Osteoblast (primary cell): ENCODE data around the gene RNF6. TPM values are rescaled to one million over a fixed set of nuclear protein-coding genes. Genes with fewer than 3 reads are reported as not detected.
A peak's percentile ranks its signal among the peaks of the same experiment; 100 is the strongest.

Source experiments
- DNase-seq: peaks from one replicate; pipeline ENCODE4 v3.0.0; 2011; ENCODE audit warnings: low spot score, mixed read lengths; ENCODE audit not compliant: insufficient read length; ENCODE audit errors: missing footprints
- H2AFZ ChIP-seq: 2 replicates; pipeline ENCODE4 v1.6.0; 2011; ENCODE audit warnings: mild to moderate bottlenecking, low read length
- H3K27ac ChIP-seq: 2 replicates; pipeline ENCODE4 v1.5.1; 2011; ENCODE audit warnings: mild to moderate bottlenecking, low read depth, low read length, moderate library complexity
- H3K27me3 ChIP-seq: 2 replicates; pipeline ENCODE4 v1.6.0; 2012; ENCODE audit warnings: mild to moderate bottlenecking, control low read depth, inconsistent platforms, low read length, moderate library complexity; ENCODE audit not compliant: insufficient read depth
- H3K36me3 ChIP-seq: 2 replicates; pipeline ENCODE4 v1.5.1; 2011; ENCODE audit warnings: mild to moderate bottlenecking, low read length, control low read depth, moderate library complexity; ENCODE audit not compliant: insufficient read depth
- H3K4me1 ChIP-seq: 2 replicates; pipeline ENCODE4 v1.5.1; 2011; ENCODE audit warnings: mild to moderate bottlenecking, low read length, control low read depth, moderate library complexity; ENCODE audit not compliant: insufficient read depth
- H3K4me2 ChIP-seq: 2 replicates; pipeline ENCODE4 v1.6.0; 2011; ENCODE audit warnings: mild to moderate bottlenecking, low read length; ENCODE audit not compliant: insufficient read depth
- H3K4me3 ChIP-seq: fragments of 200-600 bp; sonication (generic); 3 replicates; pipeline ENCODE4 v1.5.1; 2012; ENCODE audit warnings: mild to moderate bottlenecking, low read length, inconsistent platforms; ENCODE audit not compliant: insufficient read depth
- H3K79me2 ChIP-seq: 2 replicates; pipeline ENCODE4 v1.6.0; 2012; ENCODE audit warnings: mild to moderate bottlenecking, low read length, control low read depth, inconsistent platforms; ENCODE audit not compliant: insufficient read depth
- H3K9me3 ChIP-seq: 2 replicates; pipeline ENCODE4 v1.5.1; 2011; ENCODE audit warnings: low read depth, low read length, control low read depth
- H4K20me1 ChIP-seq: 2 replicates; pipeline ENCODE4 v1.6.0; 2012; ENCODE audit warnings: mild to moderate bottlenecking, low read length, control low read depth; ENCODE audit not compliant: insufficient read depth
- total RNA-seq: library from RNA; depleted of rRNA; stranded (reverse); fragments of >200 nt; gene quantifications from 2 replicates; pipeline ENCODE4 v1.2.3, GENCODE V29; 2012
- TF ChIP-seq, protein P1 (sequence below): IDR thresholded peaks from 2 replicates; pipeline ENCODE4 v1.5.1; 2011; ENCODE audit warnings: mild to moderate bottlenecking, low read depth, low read length, moderate library complexity; ENCODE audit errors: extremely low read depth

Gene RNF6
- total RNA-seq, result 38.9 and 52.5 TPM in 2 replicates

DNA sequence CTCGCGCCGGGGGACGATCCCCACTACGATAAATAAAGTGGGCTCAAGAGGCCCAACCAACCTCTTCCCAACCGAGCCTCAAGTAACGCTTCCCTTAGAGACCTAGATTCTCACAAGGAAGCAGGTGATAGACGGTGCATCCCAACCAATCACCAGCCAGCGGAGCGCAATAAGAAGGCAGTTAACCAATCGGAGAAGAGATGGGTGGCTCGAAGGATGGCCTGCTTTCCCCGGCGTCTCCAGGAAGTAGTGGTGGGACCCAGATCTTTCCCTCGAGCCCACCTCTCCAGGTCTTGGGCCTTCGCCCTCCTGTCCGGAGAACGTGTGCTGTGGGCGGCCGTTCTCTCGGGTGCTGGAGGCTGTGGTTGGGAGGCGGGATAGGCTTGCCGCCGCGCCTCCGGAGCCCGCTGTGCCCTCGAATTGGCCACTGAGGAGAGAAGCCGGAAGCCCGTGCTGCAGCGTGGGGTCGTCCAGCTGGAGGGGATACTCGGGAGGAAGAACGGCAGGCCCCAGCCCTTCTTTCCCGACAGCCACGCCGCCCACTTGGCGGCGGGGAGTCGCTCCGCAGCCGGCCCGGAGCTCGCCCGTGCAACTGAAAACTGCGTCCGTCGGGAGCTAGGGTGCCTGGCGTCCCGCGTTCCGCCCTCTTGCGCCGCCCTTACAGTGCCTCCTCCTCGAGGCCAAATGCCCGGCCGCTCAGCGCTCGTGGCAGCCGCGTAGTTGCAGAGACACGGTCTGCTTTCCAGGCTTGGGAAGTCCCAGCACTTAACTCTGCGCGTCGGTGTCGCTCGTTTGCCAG is at the start of gene RNF6:
RNF6 (minus strand) TSS at position 594 of the 799 bp plus-strand sequence. CDS start 2,665 bp downstream, outside the sequence.
- Histone ChIP-seq H2AFZ (peak within 1 kb of the TSS; percentile 96), H3K4me3 (peak within 1 kb of the TSS; percentile 88), H3K27me3 (peaks cover 2% of the 10 kb centered on the region), H3K4me2 (peak within 1 kb of the TSS; percentile 85), H3K4me1 (peaks cover 23% of the 10 kb centered on the region), H3K27ac (peak within 1 kb of the TSS; percentile 89), H3K9me3 (no peaks in the 10 kb centered on the region), H3K79me2 (peaks cover 25% of the 10 kb centered on the region), H4K20me1 (peaks cover 7% of the 10 kb centered on the region), H3K36me3 (peaks cover 26% of the 10 kb centered on the region)
- DNase-seq, result peak; percentile 98
- TF ChIP-seq, protein P1, sequence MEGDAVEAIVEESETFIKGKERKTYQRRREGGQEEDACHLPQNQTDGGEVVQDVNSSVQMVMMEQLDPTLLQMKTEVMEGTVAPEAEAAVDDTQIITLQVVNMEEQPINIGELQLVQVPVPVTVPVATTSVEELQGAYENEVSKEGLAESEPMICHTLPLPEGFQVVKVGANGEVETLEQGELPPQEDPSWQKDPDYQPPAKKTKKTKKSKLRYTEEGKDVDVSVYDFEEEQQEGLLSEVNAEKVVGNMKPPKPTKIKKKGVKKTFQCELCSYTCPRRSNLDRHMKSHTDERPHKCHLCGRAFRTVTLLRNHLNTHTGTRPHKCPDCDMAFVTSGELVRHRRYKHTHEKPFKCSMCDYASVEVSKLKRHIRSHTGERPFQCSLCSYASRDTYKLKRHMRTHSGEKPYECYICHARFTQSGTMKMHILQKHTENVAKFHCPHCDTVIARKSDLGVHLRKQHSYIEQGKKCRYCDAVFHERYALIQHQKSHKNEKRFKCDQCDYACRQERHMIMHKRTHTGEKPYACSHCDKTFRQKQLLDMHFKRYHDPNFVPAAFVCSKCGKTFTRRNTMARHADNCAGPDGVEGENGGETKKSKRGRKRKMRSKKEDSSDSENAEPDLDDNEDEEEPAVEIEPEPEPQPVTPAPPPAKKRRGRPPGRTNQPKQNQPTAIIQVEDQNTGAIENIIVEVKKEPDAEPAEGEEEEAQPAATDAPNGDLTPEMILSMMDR, result no peak

DNA sequence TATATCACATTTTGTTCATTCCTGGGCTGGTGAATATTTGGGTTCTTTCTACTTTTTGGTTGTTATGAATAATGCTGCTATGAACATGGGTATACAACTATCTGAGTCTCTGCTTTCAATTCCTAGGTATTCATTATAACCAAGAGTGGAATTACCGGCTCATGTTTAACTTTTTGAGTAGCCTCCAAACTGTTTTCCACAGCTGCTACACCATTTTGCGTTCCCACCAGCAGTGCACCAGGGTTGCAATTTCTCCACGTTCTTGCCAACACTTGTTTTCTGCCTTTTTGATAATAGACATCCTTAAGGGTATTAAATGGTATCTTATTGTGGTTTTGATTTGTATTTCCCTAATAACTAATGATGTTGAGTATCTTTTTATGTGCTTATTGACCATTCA is 48.6 kb upstream of the RNF6 start:
- TF ChIP-seq, protein P1, result no peak
- Histone ChIP-seq H3K27me3 (no peaks in the 10 kb centered on the region), H3K79me2 (peaks cover 72% of the 10 kb centered on the region), H3K4me2 (no peak overlapping the region), H3K9me3 (no peaks in the 10 kb centered on the region), H4K20me1 (peaks cover 30% of the 10 kb centered on the region), H2AFZ (no peak overlapping the region), H3K36me3 (no peaks in the 10 kb centered on the region), H3K27ac (no peak overlapping the region), H3K4me3 (no peak overlapping the region), H3K4me1 (no peaks in the 10 kb centered on the region)
- no peak for DNase-seq

DNA sequence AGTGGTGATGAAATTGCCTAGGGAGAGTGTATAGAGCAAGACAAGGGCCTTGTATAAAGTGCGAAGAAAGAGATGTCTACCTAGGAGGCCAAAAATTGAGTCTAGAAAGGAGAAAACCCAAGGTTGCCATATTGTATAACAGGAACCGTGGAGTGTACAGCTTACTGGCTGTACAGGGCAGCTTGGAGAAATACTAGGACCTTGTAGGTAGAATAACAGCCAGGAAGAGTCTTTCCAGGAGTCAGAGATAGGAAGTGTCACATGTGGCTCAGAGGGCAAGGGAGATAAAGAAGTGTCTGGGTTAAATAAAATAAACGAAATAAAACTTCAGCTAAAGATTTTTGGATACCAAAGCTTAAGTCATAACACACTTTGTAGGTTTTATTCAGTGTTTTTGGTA is 44.2 kb upstream of the RNF6 start:
- H3K27ac ChIP-seq, result no peak overlapping the region
- DNase-seq, result no peak
- no peak overlapping the region for H3K4me2 ChIP-seq
- TF ChIP-seq, protein P1, result no peak
- H4K20me1 ChIP-seq, result peaks cover 47% of the 10 kb centered on the region
- H3K4me1 ChIP-seq, result no peaks in the 10 kb centered on the region
- H3K9me3 ChIP-seq, result no peaks in the 10 kb centered on the region
- no peak overlapping the region for H2AFZ ChIP-seq
- H3K36me3 ChIP-seq, result no peaks in the 10 kb centered on the region
- peaks cover 88% of the 10 kb centered on the region for H3K79me2 ChIP-seq
- H3K4me3 ChIP-seq, result no peak overlapping the region
- H3K27me3 ChIP-seq, result no peaks in the 10 kb centered on the region

DNA sequence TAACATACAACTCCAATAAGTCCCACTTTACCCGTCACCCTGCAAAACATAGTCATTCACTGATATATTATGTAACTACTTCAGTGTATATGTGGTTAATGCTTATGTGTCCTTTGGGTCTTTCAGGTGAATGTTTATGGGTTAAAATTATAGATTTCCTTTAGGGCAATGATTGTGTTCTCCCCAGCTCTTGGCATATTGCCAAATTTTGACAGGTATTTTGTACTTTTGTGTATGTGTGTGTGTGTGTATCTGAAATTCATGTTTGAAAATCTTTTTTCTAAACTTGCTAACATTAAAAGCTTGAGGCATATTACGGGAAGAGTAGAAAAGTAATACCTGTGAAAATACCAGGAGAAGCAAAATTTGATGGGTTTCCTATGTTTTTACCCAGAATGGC is 40.0 kb upstream of the RNF6 start:
- Histone ChIP-seq H3K4me2 (no peak overlapping the region), H3K4me1 (no peaks in the 10 kb centered on the region), H3K27ac (no peak overlapping the region), H3K79me2 (peaks cover 95% of the 10 kb centered on the region), H3K4me3 (no peak overlapping the region), H3K9me3 (no peaks in the 10 kb centered on the region), H4K20me1 (peaks cover 50% of the 10 kb centered on the region), H3K27me3 (no peaks in the 10 kb centered on the region), H3K36me3 (no peaks in the 10 kb centered on the region), H2AFZ (no peak overlapping the region)
- TF ChIP-seq, protein P1, result no peak
- no peak for DNase-seq
